Retina (tissue), 1 donor: ENCODE measurements around the gene NAB2.

Experiments
- DNase-seq: peaks from one replicate; pipeline ENCODE4 v3.0.0-alpha.2; 2016

NAB2 gene

DNA sequence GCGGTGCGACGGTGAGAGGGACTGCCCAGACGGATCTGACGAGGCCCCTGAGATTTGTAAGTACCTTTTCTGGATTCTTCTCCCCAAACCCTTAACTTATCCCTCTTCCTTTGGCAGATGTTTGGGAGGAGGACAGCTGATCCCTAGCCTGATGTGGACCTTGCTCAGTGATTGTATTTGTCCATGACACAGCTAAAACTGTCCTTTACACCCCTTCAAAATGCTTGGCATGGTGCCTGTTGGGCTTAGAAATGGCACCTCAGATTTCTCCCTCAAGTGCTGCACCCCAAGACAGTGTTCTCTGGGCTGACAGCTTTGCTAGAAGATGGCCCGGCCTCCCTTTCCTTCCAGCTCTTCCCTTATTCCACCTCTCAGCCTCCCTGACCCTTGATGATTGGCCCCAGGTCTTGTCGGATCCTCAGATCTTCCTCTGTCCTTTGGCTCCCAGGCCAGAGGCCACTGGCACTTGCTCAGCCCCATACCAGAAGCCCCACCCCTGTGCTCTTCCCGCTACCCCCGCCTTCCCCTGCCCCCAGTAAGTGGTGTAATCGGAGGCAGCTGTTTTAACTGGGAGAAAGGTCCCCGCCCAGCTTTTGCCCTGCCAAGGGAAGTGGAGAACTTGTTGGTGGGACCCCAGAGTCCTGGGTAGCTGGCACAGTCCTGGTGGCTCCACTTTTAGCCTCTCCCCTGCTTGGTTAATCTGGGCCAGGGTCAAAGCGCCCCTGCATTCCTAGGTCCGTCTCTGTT is 49.8 kb downstream of the NAB2 start:
- DNase-seq: no peak

DNA sequence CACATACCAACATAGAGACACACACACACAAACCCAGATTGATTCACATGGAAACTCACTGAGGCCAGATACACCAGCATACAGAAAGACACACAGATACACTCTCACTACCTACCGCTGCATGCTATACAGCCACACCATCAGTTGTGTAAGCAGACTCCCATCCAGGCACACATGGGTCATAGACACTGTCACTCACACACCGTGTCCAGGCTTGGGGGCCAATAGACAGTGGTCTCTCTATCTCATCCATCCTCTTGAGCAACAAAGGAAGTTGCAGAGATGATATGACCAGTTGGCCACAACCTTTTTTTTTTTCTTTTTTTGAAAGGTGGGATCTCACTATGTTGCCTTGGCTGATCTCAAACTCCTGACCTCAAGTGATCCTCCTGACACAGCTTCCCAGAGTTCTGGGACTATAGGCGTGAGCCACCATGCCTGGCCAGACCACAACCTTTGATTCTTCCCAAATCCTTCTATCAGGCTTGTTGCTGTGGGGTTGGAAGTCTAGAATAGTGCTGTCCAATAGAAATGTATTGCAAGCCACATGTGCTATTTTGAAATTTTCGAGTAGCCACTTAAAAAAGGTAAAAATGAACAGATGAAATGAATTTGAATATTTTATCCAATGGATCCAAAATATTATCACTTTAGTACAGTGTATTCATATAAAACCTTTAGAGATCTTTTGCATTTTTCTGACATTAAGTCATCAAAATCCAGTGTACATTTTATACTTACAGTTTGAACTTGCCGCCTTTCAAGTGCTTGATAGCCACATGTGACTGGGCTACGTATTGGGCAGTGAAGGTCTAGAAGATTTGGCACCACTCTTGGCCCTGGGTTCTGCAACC is 51.1 kb downstream of the NAB2 start:
- DNase-seq: no peak

DNA sequence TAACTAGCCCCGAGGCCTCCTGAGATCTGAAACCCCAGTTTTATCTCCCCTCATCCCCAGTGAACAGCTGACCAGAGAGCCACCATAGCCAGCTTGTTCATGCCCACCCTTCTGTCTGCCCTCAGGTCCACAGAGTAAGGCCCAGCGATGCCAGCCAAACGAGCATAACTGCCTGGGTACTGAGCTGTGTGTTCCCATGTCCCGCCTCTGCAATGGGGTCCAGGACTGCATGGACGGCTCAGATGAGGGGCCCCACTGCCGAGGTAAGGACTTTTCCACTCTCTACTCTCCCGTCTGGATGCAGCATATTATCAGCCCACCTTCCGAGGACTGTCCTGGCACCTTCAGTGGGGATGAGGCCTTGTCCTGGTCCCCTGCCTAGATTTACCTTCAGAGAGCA is 52.3 kb downstream of the NAB2 start:
- no peak for DNase-seq

DNA sequence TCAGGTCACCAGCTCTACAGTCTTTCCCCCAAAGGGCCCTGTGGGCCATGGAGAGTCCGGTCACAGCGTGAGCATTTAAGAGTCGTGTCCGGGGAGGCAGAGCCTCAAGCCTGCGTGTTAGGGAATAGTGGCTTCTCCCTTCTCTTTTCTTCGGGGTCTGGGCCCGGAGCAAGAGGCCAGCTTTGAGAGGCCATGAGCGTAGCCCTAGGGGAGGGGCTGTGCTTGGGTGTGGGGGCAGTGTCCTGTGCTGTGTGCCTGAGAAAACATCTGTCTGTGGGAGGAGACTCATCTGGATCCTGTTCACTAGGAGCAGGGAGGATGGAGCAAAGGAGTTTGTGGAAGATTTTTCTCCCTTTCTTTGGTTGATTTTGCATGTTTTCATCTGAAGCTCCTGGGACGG is 53.2 kb downstream of the NAB2 start:
- peak; percentile 20 for DNase-seq

DNA sequence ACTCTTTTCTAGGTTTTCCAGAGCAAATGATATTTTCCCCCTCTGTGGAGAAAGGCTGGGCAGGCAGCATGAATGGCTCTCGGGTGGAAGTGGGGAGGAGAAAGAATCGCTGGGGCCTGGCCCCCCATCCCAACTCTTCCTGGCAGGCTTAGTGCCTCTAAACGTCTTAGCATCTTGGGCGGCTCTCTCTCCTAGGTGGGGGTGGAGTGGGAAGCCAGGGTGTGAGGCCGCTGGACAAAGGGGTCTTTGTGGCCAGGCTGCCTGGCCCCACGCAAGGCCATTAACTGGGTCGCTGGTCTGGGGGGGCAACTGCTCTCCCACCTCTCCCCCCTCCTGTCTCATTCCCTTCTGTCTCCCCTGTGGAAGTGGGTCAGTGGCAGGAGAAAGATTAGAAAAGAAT is 53.8 kb downstream of the NAB2 start:
- DNase-seq: peak; percentile 72

DNA sequence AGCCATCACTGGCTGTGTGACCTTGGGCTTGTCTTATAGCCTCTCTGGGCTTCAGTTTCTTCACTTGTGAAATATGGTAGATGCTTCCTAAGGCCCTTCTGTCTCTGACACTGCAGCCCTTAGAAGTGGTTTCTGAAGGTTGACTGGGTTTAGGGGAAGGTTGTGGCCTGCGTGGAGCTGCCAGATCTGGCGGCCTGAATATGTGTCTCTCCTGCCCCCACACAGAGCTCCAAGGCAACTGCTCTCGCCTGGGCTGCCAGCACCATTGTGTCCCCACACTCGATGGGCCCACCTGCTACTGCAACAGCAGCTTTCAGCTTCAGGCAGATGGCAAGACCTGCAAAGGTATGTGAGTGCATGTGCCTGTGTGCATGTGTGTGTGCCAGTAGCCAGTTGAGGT is 54.5 kb downstream of the NAB2 start:
- DNase-seq: no peak
